Gastroesophageal sphincter (tissue), 3 donors: ENCODE data around the gene EPS8L2.

Experiments used
- POLR2A ChIP-seq, 2 donors: fragments of 450-650 bp; IDR thresholded peaks; one replicate each; pipeline ENCODE4 v1.6.1; 2017; ENCODE audit warnings: antibody characterized with exemption in 2 of 2, mild to moderate bottlenecking in 2 of 2, moderate library complexity in 1 of 2
- TF ChIP-seq, protein P1 (sequence below), 4 experiments: fragments of 200-600 bp in 2 of 4; fragments of 450-650 bp in 2 of 4; sonication (generic) in 1 of 4; IDR thresholded peaks; one replicate each; pipeline ENCODE4 v1.5.1; 2017 to 2019; ENCODE audit warnings: antibody characterized with exemption in 4 of 4, mild to moderate bottlenecking in 2 of 4, moderate library complexity in 2 of 4

DNA sequence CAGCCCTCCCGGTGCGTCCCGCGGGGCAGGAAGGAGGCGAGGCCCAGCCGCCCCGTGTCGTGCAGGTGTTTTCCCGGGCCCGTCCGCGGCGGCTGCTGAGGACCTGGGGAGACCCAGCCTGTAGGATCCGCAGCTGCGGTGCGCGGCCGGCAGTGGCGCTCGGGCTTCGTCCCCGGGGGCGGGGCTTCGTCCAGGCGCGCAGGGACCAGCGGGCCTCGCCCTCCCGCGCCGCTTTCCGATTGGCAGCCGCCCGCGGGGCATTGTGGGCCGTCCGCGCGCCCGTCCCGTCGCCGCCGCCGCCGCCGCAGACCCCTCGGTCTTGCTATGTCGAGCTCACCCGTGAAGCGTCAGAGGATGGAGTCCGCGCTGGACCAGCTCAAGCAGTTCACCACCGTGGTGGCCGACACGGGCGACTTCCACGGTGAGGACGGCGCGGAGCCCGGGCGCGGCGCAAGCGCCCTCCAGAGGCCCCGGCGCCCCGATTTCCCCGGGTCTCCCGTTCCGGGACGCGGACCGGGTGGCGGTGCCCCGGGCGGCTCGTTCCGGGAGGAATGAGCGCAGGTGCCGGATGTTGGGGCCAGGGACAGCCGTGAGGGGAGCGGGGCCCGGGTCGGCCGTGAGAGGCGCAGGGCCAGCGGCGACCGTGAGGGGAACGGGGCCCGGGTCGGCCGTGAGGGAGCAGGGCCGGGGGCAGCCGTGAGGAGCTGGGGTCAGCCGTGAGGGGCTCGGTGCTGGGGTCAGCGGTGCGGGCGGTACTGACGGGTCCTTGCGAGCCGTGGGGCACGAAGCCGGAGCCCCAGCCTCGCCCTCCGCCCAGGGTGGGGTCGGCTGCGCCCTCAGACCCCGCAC lies 41.4 kb downstream of the EPS8L2 start, which contains the start of gene TALDO1:
- TF ChIP-seq, protein P1, sequence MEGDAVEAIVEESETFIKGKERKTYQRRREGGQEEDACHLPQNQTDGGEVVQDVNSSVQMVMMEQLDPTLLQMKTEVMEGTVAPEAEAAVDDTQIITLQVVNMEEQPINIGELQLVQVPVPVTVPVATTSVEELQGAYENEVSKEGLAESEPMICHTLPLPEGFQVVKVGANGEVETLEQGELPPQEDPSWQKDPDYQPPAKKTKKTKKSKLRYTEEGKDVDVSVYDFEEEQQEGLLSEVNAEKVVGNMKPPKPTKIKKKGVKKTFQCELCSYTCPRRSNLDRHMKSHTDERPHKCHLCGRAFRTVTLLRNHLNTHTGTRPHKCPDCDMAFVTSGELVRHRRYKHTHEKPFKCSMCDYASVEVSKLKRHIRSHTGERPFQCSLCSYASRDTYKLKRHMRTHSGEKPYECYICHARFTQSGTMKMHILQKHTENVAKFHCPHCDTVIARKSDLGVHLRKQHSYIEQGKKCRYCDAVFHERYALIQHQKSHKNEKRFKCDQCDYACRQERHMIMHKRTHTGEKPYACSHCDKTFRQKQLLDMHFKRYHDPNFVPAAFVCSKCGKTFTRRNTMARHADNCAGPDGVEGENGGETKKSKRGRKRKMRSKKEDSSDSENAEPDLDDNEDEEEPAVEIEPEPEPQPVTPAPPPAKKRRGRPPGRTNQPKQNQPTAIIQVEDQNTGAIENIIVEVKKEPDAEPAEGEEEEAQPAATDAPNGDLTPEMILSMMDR (IDR thresholded peaks at IDR 0.05): peak in 3 of 4 experiments; percentile 43 to 55 (median 50)
- peak; percentile 84 to 85 for TF ChIP-seq POLR2A (IDR thresholded peaks at IDR 0.05)
